Endothelial cell of umbilical vein (primary cell): ENCODE measurements around the gene CCDC159. TPM values are rescaled to one million over a fixed set of nuclear protein-coding genes. Genes with fewer than 3 reads are reported as not detected.
A peak's percentile ranks its signal among the peaks of the same experiment; 100 is the strongest.

Experiments used
- BruUV-seq: library from RNA; stranded (reverse); fragments of 400-500 nt; replicated peaks from 2 replicates; lab custom pipeline; 2021; lab: Mats Ljungman, UMichigan
- CTCF ChIA-PET: fragments of 300-600, 350-600 bp; sonication (Branson Sonifier 250); formaldehyde crosslinking; loops from one replicate; lab custom pipeline; 2021; ENCODE audit warnings: antibody characterized with exemption, inconsistent platforms; lab: Charles Lee
- POLR2A ChIA-PET: fragments of 300-600, 350-600 bp; sonication (Branson Sonifier 250); formaldehyde crosslinking; loops from one replicate; lab custom pipeline; 2021; ENCODE audit warnings: antibody characterized with exemption, inconsistent platforms; lab: Charles Lee
- DNase-seq: peaks from one replicate; pipeline ENCODE4 v3.0.0-alpha.2; 2011; ENCODE audit warnings: low read depth, low spot score
- FAIRE-seq: peaks from 2 replicates; lab custom pipeline; 2011; peaks lifted over from hg19 to GRCh38; lab: Jason Lieb, UNC
- H2AFZ ChIP-seq: 2 replicates; pipeline ENCODE4 v1.6.0; 2012; ENCODE audit warnings: low read depth, low read length, control low read depth, inconsistent platforms
- H3K27ac ChIP-seq: 2 replicates; pipeline ENCODE4 v1.5.1; 2011; ENCODE audit warnings: low read depth, mild to moderate bottlenecking, control low read depth, low read length, moderate library complexity; ENCODE audit not compliant: insufficient read depth
- H3K27me3 ChIP-seq, 2 experiments: 2 replicates each; pipeline versions ENCODE4 v1.6.0 to v1.6.1; 2011; ENCODE audit warnings: low read length in 2 of 2, mixed read lengths in 1 of 2; ENCODE audit not compliant: control insufficient read depth in 2 of 2, insufficient read depth in 2 of 2
- H3K36me3 ChIP-seq, 2 experiments: 2 replicates in 1 of 2; 3 replicates in 1 of 2; pipeline ENCODE4 v1.5.1; 2011; ENCODE audit warnings: low read length in 2 of 2, mild to moderate bottlenecking in 1 of 2, moderate library complexity in 1 of 2; ENCODE audit not compliant: control insufficient read depth in 2 of 2, insufficient read depth in 2 of 2; ENCODE audit errors: extremely low read depth in 1 of 2
- H3K4me1 ChIP-seq: 3 replicates; pipeline ENCODE4 v1.5.1; 2011; ENCODE audit warnings: mild to moderate bottlenecking, low read length; ENCODE audit not compliant: control insufficient read depth, insufficient read depth; ENCODE audit errors: extremely low read depth
- H3K4me2 ChIP-seq: 2 replicates; pipeline ENCODE4 v1.6.1; 2011; ENCODE audit warnings: low read length, control low read depth, mixed read lengths; ENCODE audit not compliant: insufficient read depth
- H3K4me3 ChIP-seq, 3 experiments: fragments of 200-600 bp in 1 of 3; sonication (generic), shearing (Covaris generic) in 1 of 3; replicated peaks in 1 of 3; 2 replicates each; pipeline ENCODE4 v1.5.1; 2011 to 2016; ENCODE audit warnings: control low read depth in 3 of 3, low read length in 3 of 3, mild to moderate bottlenecking in 2 of 3, inconsistent platforms in 1 of 3, low read depth in 1 of 3, moderate library complexity in 1 of 3; ENCODE audit not compliant: insufficient read depth in 1 of 3
- H3K79me2 ChIP-seq: 2 replicates; pipeline ENCODE4 v1.6.0; 2012; ENCODE audit warnings: low read length, inconsistent platforms; ENCODE audit not compliant: control insufficient read depth, insufficient read depth
- H3K9ac ChIP-seq: replicated peaks from 2 replicates; pipeline ENCODE3; 2011; ENCODE audit warnings: low read length, control low read depth; ENCODE audit not compliant: insufficient read depth; ENCODE audit errors: extremely low read depth
- H3K9me1 ChIP-seq: replicated peaks from 3 replicates; pipeline ENCODE4 v1.6.0; 2011; ENCODE audit warnings: mild to moderate bottlenecking, low read length; ENCODE audit not compliant: control insufficient read depth, insufficient read depth; ENCODE audit errors: extremely low read depth
- H3K9me3 ChIP-seq: replicated peaks from 2 replicates; pipeline ENCODE4 v1.5.1; 2012; ENCODE audit warnings: low read length, inconsistent platforms; ENCODE audit not compliant: control insufficient read depth, insufficient read depth
- H4K20me1 ChIP-seq: replicated peaks from 2 replicates; pipeline ENCODE3; 2011; ENCODE audit warnings: mild to moderate bottlenecking, low read length; ENCODE audit not compliant: control insufficient read depth, insufficient read depth; ENCODE audit errors: extremely low read depth
- CTCF ChIP-seq, 2 donors: IDR thresholded peaks; 1 replicate in 1 of 2; 2 replicates in 1 of 2; pipeline ENCODE4 v1.5.1; 2011; ENCODE audit warnings: low read length in 2 of 2, mild to moderate bottlenecking in 2 of 2, moderate library complexity in 2 of 2, control low read depth in 1 of 2, inconsistent platforms in 1 of 2, low read depth in 1 of 2; ENCODE audit not compliant: insufficient read depth in 1 of 2; ENCODE audit errors: extremely low read depth in 1 of 2
- EZH2 ChIP-seq: IDR thresholded peaks from 2 replicates; pipeline ENCODE4 v1.6.1; 2012; ENCODE audit warnings: borderline replicate concordance, low read depth, mild to moderate bottlenecking, moderate library complexity, low read length, inconsistent platforms; ENCODE audit not compliant: severe bottlenecking
- FOS ChIP-seq: IDR thresholded peaks from 2 replicates; pipeline ENCODE4 v1.6.1; 2011; ENCODE audit warnings: mild to moderate bottlenecking, low read length, moderate library complexity, borderline replicate concordance; ENCODE audit not compliant: insufficient read depth
- GATA2 ChIP-seq: IDR thresholded peaks from 2 replicates; pipeline ENCODE4 v1.7.0; 2011; ENCODE audit warnings: low read depth, mild to moderate bottlenecking, moderate library complexity, mixed read lengths, low read length; ENCODE audit not compliant: insufficient read length, insufficient read depth
- JUN ChIP-seq: IDR thresholded peaks from 2 replicates; pipeline ENCODE4 v1.6.1; 2011; ENCODE audit warnings: borderline replicate concordance, low read depth; ENCODE audit not compliant: insufficient read length, insufficient read depth
- MAX ChIP-seq: IDR thresholded peaks from 2 replicates; pipeline ENCODE4 v1.6.1; 2011; ENCODE audit not compliant: insufficient read depth, insufficient read length
- MYC ChIP-seq: IDR thresholded peaks from one replicate; pipeline ENCODE4 v1.6.1; 2011; ENCODE audit warnings: mild to moderate bottlenecking, low read depth, low read length
- POLR2A ChIP-seq: IDR thresholded peaks from 2 replicates; pipeline ENCODE4 v1.6.1; 2012; ENCODE audit warnings: low read depth, mild to moderate bottlenecking, control low read depth, low read length
- POLR2AphosphoS5 ChIP-seq: IDR thresholded peaks from 2 replicates; pipeline ENCODE4 v1.6.1; 2012; ENCODE audit warnings: low read depth, mild to moderate bottlenecking, control low read depth, low read length, moderate library complexity; ENCODE audit not compliant: insufficient read depth
- dilution Hi-C: fragments of 300-500 bp; cut with MboI; formaldehyde crosslinking; loops from one replicate; pipeline ENCODE4 v1.15.0; 2019; ENCODE audit warnings: low sequenced_read_pairs; ENCODE audit not compliant: extremely low pct_ligation_motif_present
- intact Hi-C: fragments of 100-400 bp; cut with micrococcal nuclease; formaldehyde crosslinking; loops from one replicate; pipeline ENCODE4 v1.10.0; 2022
- polyA plus RNA-seq, 4 experiments: library from polyadenylated mRNA; depleted of rRNA in 3 of 4; stranded (reverse) in 3 of 4; unstranded in 1 of 4; fragments of >200 nt; gene quantifications; 2 replicates each; pipeline versions ENCODE4 v1.2.1 to v1.2.3, GENCODE V29; 2011 to 2012; ENCODE audit warnings: missing spikeins in 1 of 4
- total RNA-seq: library from RNA; stranded (reverse); gene quantifications from 2 replicates; pipeline ENCODE4 v1.2.3, GENCODE V29; 2021

Gene CCDC159
- total and polyA plus RNA-seq, 2 donors (not counting 3 experiments of a cell fraction or from before 2014, with no cell fraction given) = 30.0 to 31.6 TPM

GRCh38 chr19:11383706-11384048 is 37.4 kb downstream of the CCDC159 start:
- Histone ChIP-seq H3K36me3 (no peaks in the 10 kb centered on the region), H3K27me3 (no peaks in the 10 kb centered on the region), H4K20me1 (no peaks in the 10 kb centered on the region), H3K9me1 (no peaks in the 10 kb centered on the region), H3K4me3 (peak overlapping the region; percentile 7 to 46 (median 35)), H3K27ac (no peak overlapping the region), H3K79me2 (peaks cover 4% of the 10 kb centered on the region), H3K9me3 (no peaks in the 10 kb centered on the region), H2AFZ (peak overlapping the region; percentile 23), H3K4me1 (peaks cover 22% of the 10 kb centered on the region), H3K4me2 (peak overlapping the region; percentile 67), H3K9ac (no peak overlapping the region)
- dilution Hi-C loops = no loop called here
- intact Hi-C loops = loop anchor here (2.0 to 5.0 kb wide), 2 partner anchors 23 to 39 kb away; no protein-coding TSS in a partner anchor
- TF ChIP-seq POLR2AphosphoS5 (no peak), FOS (no peak), POLR2A (no peak), MAX (no peak), MYC (no peak), JUN (no peak), CTCF (IDR thresholded peaks at IDR 0.05; ENCODE audit: extremely low read depth in 1 of 2, insufficient read depth in 1 of 2, low read depth in 1 of 2, low read length in 2 of 2) (no peak), EZH2 (no peak), GATA2 (no peak)
- CTCF ChIA-PET = interaction anchor here (0.9 to 5.5 kb wide), 14 partner anchors 8 to 99 kb away, joined by 3 to 55 read pairs (median 6); partner anchors contain the start of genes CCDC159, ODAD3, PRKCSH and RAB3D
- peak; percentile 33 for FAIRE-seq
- no TSS peak for BruUV-seq
- DNase-seq = peak; percentile 17
- POLR2A ChIA-PET = interaction anchor here (0.8 to 1.2 kb wide), 2 partner anchors 9 to 68 kb away, joined by 4 to 6 read pairs; partner anchors contain the start of gene SWSAP1
